ENCODE results near the gene FAM163A.

- TF ChIP-seq CTCF (IDR thresholded peaks at IDR 0.05) (no peak), POLR2A (IDR thresholded peaks at IDR 0.05) (no peak), POLR2AphosphoS5 (IDR thresholded peaks at IDR 0.05) (no peak)
Observed at GRCh38 chr1:179731643-179732042, 11.4 kb upstream of the FAM163A start.

Data from prostate gland (tissue), 2 donors.